ENCODE results near the gene MILR1.
A peak's percentile ranks its signal among the peaks of the same experiment; 100 is the strongest.

MILR1 gene

GRCh38 chr17:64505340-64506200 is 56.7 kb downstream of the MILR1 start:
- H3K27ac ChIP-seq, result peak overlapping the region; percentile 98

GRCh38 chr17:64506201-64506575 is 57.3 kb downstream of the MILR1 start, which contains the start of gene DDX5:
DDX5 (minus strand) TSS chr17:64506289; CDS start chr17:64506119, 170 bp downstream.
- peak within 1 kb of the TSS; percentile 98 for H3K27ac ChIP-seq

More at GRCh38 chr17:64505340-64506200, 56.7 kb downstream of the MILR1 start:
- peak; percentile 49 for TF ChIP-seq ZFX (IDR thresholded peaks at IDR 0.05)
- no peak for TF ChIP-seq CTCF (conservative IDR thresholded peaks at IDR 0.05)

GRCh38 chr17:64506576-64507412 is 57.9 kb downstream of the MILR1 start, which contains the start of gene CEP95:
CEP95 (plus strand) TSS chr17:64506977; CDS start chr17:64507098, 121 bp downstream.
- TF ChIP-seq CTCF (conservative IDR thresholded peaks at IDR 0.05) (no peak), ZFX (IDR thresholded peaks at IDR 0.05) (no peak; the same call in 1 of the 2 replicates)
- peak within 1 kb of the TSS; percentile 98 for H3K27ac ChIP-seq

More at GRCh38 chr17:64506201-64506575, 57.3 kb downstream of the MILR1 start, which contains the start of gene DDX5:
- no peak for TF ChIP-seq CTCF (conservative IDR thresholded peaks at IDR 0.05)
- TF ChIP-seq ZFX (IDR thresholded peaks at IDR 0.05), result no peak

GRCh38 chr17:64507413-64507782 is 58.5 kb downstream of the MILR1 start:
- TF ChIP-seq CTCF (conservative IDR thresholded peaks at IDR 0.05), result peak; percentile 75
- TF ChIP-seq ZFX (IDR thresholded peaks at IDR 0.05), result no peak
- peak overlapping the region; percentile 98 for H3K27ac ChIP-seq

- no peak overlapping the region for H3K27ac ChIP-seq
Measured at GRCh38 chr17:64508683-64509082, 59.8 kb downstream of the MILR1 start.

GRCh38 chr17:64509179-64509578 is 60.3 kb downstream of the MILR1 start:
- no peak for TF ChIP-seq CTCF (conservative IDR thresholded peaks at IDR 0.05)
- H3K27ac ChIP-seq, result no peak overlapping the region

More at GRCh38 chr17:64508683-64509082, 59.8 kb downstream of the MILR1 start:
- no peak for TF ChIP-seq ZFX (IDR thresholded peaks at IDR 0.05)
- no peak for TF ChIP-seq CTCF (conservative IDR thresholded peaks at IDR 0.05)
